ENCODE measurements around the gene SLC25A36. TPM values are rescaled to one million over a fixed set of nuclear protein-coding genes. Genes with fewer than 3 reads are reported as not detected.
"Not testable (repeated sequence)": the region's sequence is repeated elsewhere in the genome, so short reads cannot be mapped to it uniquely, and the experiment has no call there.

Gene SLC25A36
- total RNA-seq, 1 experiment from 2014 or later = 76.5 TPM

DNA sequence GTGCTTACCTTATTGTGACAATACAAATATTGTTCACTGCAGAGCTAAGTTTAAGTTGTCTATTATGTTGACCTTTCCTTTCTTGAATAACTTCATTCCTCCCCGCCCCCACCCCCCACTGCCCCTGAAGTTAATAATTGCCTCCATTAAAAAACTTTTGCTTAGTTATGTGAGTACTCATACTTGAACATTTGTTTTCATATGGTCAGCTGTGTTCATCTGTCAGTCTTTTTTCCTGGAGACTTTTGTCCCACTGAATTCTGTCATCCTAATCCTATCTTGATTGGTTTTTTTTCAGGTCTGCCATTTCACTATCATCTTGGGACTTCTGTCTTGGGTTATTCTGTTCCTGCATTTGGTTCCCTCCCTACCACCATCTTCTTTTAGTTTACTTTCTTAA is 8.5 kb downstream of the SLC25A36 start:
- Histone ChIP-seq H3K36me3 (ENCODE audit: low read depth) (0 out of 2 replicates have a peak, but pooled peaks cover 3% of the 10 kb centered on the region), H3K9me3 (ENCODE audit: insufficient read depth, low read depth) (no peaks in the 10 kb centered on the region), H4K20me1 (ENCODE audit: insufficient read depth) (peaks cover 46% of the 10 kb centered on the region), H2AFZ (no peak overlapping the region), H3K27me3 (ENCODE audit: insufficient read depth, low read depth) (no peaks in the 10 kb centered on the region), H3K4me1 (replicated peaks; ENCODE audit: insufficient read depth) (peaks cover 16% of the 10 kb centered on the region), H3K27ac (no peak overlapping the region), H3K4me2 (no peak overlapping the region), H3F3A (ENCODE audit: insufficient read depth, low read depth) (no peaks in the 10 kb centered on the region), H3K79me2 (ENCODE audit: low read depth) (peaks cover 100% of the 10 kb centered on the region), H3K9me2 (ENCODE audit: insufficient read depth) (no peaks in the 10 kb centered on the region), H3K4me3 (no peak overlapping the region)
- POLR2A ChIA-PET (ENCODE audit: unreplicated experiment) = no interaction called here
- no TSS peak for BruUV-seq (replicated peaks)
- intact Hi-C loops (cut with micrococcal nuclease; ENCODE audit: unreplicated experiment) = no loop called here
- DNase-seq = no peak
- CTCF ChIA-PET = no interaction called here
- TF ChIP-seq, protein P1, sequence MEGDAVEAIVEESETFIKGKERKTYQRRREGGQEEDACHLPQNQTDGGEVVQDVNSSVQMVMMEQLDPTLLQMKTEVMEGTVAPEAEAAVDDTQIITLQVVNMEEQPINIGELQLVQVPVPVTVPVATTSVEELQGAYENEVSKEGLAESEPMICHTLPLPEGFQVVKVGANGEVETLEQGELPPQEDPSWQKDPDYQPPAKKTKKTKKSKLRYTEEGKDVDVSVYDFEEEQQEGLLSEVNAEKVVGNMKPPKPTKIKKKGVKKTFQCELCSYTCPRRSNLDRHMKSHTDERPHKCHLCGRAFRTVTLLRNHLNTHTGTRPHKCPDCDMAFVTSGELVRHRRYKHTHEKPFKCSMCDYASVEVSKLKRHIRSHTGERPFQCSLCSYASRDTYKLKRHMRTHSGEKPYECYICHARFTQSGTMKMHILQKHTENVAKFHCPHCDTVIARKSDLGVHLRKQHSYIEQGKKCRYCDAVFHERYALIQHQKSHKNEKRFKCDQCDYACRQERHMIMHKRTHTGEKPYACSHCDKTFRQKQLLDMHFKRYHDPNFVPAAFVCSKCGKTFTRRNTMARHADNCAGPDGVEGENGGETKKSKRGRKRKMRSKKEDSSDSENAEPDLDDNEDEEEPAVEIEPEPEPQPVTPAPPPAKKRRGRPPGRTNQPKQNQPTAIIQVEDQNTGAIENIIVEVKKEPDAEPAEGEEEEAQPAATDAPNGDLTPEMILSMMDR (conservative IDR thresholded peaks at IDR 0.05) = no peak
- TF ChIP-seq EZH2 (IDR thresholded peaks at IDR 0.05; ENCODE audit: low read depth) = no peak

DNA sequence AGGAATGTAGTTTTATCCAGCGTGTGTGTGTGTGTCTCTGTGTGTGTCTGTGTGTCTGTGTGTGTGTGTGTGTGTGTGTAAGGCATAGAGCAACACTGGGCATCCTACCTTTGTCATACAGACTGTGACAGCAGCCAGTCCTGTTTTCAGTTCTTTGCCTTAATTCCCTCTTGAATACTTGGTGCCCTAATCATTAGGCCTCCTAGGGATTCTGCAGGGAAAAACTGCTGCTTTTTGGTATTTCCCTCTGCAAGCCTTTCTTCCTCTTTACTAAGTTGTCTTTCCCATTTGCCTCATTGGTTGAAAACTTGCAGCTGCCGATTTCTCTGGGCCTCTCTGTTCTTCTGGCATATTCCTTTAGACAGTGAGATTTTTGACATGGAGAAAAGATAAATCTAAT is 9.2 kb downstream of the SLC25A36 start:
- intact Hi-C loops (cut with micrococcal nuclease; ENCODE audit: unreplicated experiment) = no loop called here
- Histone ChIP-seq H3K4me3 (no peak overlapping the region), H3K27me3 (ENCODE audit: insufficient read depth, low read depth) (no peaks in the 10 kb centered on the region), H4K20me1 (ENCODE audit: insufficient read depth) (peaks cover 40% of the 10 kb centered on the region), H3F3A (ENCODE audit: insufficient read depth, low read depth) (no peaks in the 10 kb centered on the region; the same call in 1 of the 2 replicates), H3K9me3 (ENCODE audit: insufficient read depth, low read depth) (no peaks in the 10 kb centered on the region), H3K4me2 (no peak overlapping the region), H3K4me1 (replicated peaks; ENCODE audit: insufficient read depth) (peaks cover 18% of the 10 kb centered on the region), H2AFZ (no peak overlapping the region), H3K36me3 (ENCODE audit: low read depth) (0 out of 2 replicates have a peak, but pooled peaks cover 3% of the 10 kb centered on the region), H3K79me2 (ENCODE audit: low read depth) (peaks cover 100% of the 10 kb centered on the region), H3K27ac (no peak overlapping the region), H3K9me2 (ENCODE audit: insufficient read depth) (no peaks in the 10 kb centered on the region)
- TF ChIP-seq EZH2 (IDR thresholded peaks at IDR 0.05; ENCODE audit: low read depth) = no peak
- TF ChIP-seq, protein P1 (conservative IDR thresholded peaks at IDR 0.05) = no peak
- DNase-seq = no peak
- BruUV-seq (replicated peaks) = no TSS peak
- ChIA-PET CTCF (no interaction called here), POLR2A (ENCODE audit: unreplicated experiment) (no interaction called here)

DNA sequence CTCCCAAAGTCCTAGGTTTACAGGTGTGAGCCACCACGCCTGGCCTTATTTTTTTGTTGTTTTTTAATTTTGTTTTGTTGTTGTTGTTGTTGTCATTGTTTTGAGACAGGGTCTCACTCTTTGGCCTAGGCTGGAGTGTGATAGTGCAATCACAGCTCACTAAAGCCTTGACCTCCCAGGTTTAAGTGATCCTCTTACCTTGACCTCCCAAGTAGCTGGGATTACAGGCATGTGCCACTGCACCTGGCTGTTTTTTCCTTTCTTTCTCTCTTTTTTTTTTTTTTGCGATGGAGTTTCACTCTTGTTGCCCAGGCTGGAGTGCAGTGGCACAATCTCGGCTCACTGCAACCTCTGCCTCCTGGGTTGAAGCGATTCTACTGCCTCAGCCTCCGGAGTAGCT is 10.1 kb downstream of the SLC25A36 start:
- H3K4me1 ChIP-seq (replicated peaks; ENCODE audit: insufficient read depth) = peaks cover 27% of the 10 kb centered on the region
- CTCF ChIA-PET = not testable (repeated sequence)

More for the DNA sequence above, 10.1 kb downstream of the SLC25A36 start:
- H3K27ac ChIP-seq; H3F3A ChIP-seq (ENCODE audit: insufficient read depth, low read depth); DNase-seq; BruUV-seq (replicated peaks); H3K36me3 ChIP-seq (ENCODE audit: low read depth); intact Hi-C loops (cut with micrococcal nuclease; ENCODE audit: unreplicated experiment); H3K27me3 ChIP-seq (ENCODE audit: insufficient read depth, low read depth); POLR2A ChIA-PET (ENCODE audit: unreplicated experiment); H3K4me2 ChIP-seq; H3K9me3 ChIP-seq (ENCODE audit: insufficient read depth, low read depth); H2AFZ ChIP-seq; H3K9me2 ChIP-seq (ENCODE audit: insufficient read depth); H3K4me3 ChIP-seq: not testable (repeated sequence)
- peaks cover 100% of the 10 kb centered on the region for H3K79me2 ChIP-seq (ENCODE audit: low read depth)
- peaks cover 32% of the 10 kb centered on the region for H4K20me1 ChIP-seq (ENCODE audit: insufficient read depth)

Measured in PC-9 (cell line).